Lung microvascular endothelial cell (primary cell): Measurements from ENCODE around the gene CLTB. TPM values are rescaled to one million over a fixed set of nuclear protein-coding genes. Genes with fewer than 3 reads are reported as not detected.
"Not testable (repeated sequence)": the region's sequence is repeated elsewhere in the genome, so short reads cannot be mapped to it uniquely, and the experiment has no call there.

Experiments used
- DNase-seq, 2 donors: peaks; one replicate each; pipeline versions ENCODE4 v3.0.0 to v3.0.0-alpha.2; 2010; ENCODE audit warnings: low read depth in 2 of 2
- total RNA-seq: library from RNA; depleted of rRNA; stranded (reverse); fragments of >200 nt; gene quantifications from 2 replicates; pipeline ENCODE4 v1.2.1, GENCODE V29; 2014

CLTB gene
- total RNA-seq, 1 donor from 2014 or later: 171 TPM

DNA sequence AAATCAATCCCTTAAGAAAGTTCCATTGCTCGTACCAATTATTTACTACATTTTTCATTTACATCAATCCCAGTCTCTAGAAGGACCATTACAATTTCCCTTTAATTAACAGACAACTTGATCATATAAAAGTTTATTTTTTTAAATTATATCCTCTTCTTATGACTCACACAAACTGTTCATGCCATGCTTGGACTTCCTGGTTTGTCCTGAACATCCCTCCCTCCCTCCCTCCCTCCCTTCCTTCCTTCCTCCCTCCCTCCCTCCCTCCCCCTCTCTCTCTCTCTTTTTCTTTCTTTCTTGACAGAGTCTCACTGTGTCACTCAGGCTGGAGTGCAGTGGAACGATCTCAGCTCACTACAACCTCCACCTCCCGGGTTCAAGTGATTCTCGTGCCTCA, 11.6 kb upstream of the CLTB start:
- DNase-seq: peak; percentile 51 to 57

DNA sequence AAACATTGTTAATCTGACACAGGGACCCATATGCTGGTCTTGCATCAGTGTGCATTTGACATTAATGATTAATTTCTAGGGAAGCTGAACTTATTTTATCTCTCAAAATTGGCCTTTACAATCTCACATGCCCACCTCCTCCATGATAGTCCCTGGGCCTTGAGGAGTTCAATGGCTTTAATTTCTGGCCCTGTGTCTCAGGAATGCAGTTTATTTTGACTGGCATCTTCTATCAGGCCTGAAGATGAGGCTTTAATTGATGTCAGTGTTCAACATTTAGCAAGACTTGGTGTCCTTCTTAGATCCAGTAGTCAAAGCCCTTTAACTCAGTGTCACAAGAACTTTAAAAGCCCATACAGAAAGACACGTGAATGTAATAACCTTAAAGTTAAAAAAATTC, 10.5 kb upstream of the CLTB start:
- no peak for DNase-seq

DNA sequence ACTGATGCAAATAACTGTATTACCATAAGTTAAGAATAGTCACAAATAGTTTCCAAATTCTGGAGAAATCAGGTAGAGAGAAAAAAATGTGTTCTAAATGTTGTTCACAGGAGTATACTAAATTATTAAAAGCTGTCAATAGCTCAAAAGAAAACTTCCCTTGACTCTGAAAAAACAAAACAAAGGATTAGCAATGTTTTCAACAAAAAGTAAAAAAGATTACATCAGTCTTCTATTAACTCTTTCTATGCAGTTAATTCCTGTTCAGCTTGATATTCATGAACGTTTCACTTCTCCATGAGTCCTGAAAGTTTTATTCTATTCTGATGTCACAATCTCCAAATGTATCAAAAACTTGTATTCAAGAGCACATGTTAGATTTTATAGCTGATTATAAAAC, 9.5 kb upstream of the CLTB start:
- no peak for DNase-seq

DNA sequence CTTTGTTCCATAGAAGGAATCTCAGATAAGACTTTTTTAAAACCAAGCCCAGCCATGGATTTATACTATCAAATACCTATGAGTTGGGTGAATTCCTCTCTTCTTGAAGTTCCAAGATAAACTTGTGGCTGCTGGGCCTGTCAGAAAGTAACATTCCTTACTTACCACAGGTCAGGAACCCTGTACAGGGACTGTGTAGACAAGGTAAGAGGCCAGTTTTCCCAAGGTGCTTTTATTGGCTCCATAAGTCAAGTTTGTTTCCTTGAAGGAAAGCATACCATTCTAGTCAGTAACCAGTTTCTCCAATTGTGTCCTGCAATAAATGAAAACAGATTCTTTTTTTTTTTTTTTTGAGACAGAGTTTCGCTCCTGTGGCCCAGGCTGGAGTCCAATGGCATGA, 8.8 kb upstream of the CLTB start:
- DNase-seq: no peak

DNA sequence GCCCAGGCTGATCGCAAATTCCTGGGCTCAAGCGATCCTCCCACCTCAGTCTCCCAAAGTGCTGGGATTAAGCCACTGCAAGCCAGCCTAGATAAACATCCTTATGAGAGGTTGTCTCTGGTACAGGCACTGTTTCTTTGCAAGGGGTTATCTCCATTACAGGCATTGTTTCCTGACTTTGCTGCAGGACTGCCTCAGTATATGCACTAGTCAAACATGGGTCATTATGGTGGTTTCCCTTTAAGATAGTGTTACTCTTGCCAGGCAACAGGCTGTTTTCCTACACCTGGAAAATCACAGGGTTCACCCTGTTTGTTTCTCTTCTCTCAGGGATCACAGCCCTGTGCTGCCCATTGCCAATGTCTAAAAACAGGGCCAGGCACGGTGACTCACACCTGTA, 7.8 kb upstream of the CLTB start:
- DNase-seq: peak in 1 of 2 donors; percentile 74

DNA sequence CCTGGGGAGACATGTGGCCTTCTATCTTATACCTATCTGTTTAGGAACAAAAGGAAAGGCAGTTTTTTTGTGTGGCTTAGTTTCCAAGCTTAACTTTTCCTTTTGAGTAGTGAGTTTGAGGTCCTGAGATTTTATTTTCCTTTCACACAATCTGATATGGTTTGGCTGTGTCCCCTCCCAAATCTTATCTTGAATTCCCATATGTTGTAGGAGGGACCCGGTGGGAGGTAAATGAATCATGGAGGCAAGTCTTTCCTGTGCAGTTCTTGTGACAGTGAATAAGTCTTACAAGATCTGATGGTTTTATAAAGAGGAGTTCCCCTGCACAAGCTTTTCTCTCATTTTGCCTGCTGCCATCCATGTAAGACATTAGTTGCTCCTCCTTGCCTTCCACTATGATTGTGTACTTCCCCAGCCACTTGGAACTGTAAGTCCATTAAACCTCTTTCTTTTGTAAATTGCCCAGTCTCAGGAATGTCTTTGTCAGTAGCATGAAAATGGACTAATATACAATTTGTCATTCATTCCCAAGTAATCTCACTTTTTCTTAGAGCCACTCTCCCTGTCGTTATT, 4.7 kb upstream of the CLTB start:
- DNase-seq: no peak

DNA sequence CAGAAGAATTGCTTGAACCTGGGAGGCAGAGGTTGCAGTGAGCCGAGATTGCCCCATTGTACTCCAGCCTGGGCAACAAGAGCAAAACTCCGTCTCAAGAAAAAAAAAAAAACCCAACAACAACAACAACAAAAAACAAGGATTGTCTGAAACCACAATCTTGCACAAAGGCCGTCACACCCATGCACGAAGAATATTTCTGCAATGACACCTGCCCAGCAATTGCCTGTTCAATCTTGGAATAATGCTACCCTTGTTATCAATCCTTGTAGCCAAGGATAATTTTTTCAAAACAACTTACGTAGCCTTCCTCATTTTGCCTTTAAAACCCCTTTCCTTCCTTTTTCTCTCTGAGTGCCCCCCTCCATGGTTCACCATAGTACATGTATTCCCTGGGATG, 3.7 kb upstream of the CLTB start:
- no peak for DNase-seq

DNA sequence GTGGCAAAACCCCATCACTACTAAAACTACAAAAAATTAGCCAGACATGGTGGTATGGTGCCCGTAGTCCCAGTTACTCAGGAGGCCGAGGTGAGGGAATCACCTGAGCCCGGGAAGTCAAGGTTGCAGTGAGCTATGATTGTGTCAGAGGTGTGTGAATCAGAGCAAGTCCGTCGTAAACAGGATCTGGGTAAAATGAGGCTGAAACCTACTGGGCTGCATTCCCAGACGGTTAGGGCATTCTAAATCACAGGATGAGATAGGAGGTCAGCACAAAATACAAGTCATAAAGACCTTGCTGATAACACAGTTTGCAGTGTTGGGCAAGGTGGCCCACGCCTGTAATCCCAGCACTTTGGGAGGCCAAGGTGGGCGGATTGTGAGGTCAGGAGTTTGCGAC, 1.9 kb upstream of the CLTB start:
- peak; percentile 50 to 69 for DNase-seq

DNA sequence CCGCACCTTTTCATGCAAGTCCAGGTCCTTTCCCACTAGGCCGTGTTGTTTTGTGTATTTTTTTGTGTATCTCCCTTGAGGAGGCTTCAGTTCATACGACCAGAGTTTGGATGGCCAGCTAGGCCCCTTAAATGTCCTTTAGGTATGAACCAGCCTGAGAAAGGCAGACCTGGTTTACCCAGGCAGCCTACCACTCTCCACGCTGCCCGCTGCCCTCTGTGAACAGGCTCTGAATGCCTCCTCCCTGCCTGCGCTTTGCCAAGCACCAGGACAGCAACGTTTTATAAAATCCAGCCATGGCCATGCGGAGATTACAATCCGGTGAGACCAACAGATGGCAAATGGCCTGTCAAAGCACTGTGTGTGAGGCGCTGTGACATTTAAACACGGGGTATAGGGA, 626 bp upstream of the CLTB start:
- no peak for DNase-seq

DNA sequence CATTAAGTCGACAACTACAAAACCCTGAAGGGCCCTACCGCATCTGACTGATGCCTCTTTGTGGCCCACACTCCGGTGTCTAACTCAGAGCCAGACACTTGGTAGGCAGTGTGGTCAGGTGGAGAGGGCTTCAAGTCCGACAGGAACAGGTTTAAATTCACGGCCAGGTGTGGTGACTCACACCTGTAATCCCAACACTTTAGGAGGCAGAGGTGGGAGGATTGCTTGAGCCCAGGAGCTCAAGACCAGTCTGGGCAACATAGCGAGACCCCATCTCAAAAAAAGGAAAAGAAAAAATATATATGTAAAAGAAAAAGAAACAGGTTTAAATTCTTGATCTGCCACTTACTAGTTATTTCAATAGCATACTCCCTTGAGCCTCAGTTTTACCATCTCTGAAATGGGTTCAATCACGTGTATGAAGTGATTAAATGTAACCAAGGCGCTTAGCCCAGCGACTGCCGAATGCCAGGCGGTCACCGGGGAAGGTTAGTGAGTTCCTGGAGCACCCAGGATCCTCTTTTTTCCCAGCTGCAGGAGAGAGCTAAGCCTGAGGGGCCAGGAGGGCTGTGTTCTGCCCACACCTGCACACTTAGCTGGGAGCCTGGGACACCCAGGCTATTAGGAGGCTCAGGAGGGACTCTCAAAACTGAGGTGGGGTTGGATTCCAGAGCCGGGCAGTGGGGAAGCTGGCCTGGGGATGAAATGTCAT, 943 bp downstream of the CLTB start:
- no peak for DNase-seq

DNA sequence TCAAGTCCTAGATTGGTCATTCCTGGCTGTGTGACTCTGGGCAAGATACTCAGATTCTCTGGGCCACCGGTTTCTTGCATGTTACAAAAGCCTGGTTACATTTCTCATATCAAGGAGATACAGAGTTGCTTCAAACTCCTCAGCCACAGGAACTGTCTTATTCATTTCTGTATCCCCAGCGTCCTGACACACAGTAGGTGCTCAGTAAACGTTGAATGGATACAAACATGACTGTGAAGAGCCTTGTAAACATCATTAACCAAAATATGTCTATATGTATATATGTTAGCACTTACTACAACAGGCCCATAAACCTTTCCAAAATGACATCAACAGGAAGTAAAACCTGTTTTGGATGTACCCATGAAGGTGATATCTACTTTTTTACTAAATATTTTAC, 1.6 kb downstream of the CLTB start:
- no peak for DNase-seq

DNA sequence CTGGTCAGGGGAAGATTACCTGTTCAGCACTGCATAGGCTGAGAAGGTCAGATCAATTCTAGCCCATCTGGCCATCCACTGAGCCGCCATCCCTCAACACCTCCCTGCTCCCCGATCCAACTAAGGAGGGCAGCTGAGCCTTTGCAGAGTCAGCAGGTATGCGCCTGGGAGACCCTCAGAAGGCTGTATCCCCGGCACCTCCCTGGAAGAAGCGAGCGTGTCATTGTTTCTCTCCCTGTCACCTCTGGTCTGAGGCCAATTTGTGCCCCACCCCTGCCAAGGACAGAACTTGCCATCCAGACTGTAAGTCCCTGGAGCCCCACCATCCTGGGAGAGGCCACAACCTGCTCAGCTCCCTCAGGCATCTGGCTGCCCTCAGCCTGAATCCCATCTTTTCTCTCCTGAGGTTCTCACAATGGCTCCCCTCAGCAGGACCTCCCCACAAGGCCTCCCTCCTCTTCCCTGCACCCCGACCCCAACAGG, 2.6 kb downstream of the CLTB start:
- DNase-seq: no peak

DNA sequence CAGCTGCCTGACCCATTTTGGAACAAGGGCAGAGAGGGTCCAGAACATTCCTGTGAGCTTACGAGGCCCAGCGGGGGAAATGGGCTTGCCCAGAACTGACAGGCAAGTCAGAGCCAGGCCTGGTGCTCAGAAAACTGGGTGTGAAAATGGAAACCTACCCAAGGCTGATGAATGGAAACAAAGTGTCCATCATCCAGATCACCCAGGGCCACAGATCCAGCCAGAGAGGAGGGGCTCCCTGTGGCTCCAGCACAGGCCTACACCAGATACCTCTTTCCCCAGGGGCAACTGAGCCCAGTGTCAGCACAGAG, 3.1 kb downstream of the CLTB start:
- peak; percentile 21 to 33 for DNase-seq

DNA sequence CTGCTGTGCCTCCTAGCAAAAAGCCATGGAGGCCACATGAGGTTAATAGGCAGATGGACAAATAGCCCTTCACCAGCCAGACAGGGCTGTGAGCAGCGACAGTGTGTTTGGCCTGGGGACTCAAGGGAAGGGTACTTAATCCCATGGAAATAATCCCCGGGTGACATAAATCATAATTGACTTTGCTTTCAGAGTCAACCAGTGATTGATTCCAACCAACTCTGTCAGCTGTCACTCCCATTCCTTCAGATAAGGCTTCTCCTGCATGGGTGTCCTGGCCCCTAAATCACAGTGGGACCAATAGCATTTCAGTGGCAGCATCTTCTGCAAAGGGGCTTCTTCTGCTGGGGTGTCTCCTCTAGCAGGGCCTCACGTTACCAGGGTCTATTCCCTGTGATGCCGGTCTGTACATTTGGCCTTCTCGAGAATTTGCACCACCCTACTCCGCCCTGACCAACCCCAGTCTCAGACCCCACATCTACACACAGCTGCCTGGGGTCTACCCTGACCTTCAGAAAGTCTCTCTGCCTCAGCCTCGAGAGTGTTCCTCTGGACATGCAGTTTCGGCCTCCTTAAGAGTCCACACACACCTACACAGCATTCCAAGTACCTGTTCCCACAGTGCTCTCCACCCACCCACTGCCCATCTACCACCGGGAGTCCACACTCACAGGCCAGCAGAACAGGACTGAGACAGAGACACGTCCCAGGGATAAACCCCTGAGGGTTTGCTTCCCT, 3.7 kb downstream of the CLTB start:
- no peak for DNase-seq

DNA sequence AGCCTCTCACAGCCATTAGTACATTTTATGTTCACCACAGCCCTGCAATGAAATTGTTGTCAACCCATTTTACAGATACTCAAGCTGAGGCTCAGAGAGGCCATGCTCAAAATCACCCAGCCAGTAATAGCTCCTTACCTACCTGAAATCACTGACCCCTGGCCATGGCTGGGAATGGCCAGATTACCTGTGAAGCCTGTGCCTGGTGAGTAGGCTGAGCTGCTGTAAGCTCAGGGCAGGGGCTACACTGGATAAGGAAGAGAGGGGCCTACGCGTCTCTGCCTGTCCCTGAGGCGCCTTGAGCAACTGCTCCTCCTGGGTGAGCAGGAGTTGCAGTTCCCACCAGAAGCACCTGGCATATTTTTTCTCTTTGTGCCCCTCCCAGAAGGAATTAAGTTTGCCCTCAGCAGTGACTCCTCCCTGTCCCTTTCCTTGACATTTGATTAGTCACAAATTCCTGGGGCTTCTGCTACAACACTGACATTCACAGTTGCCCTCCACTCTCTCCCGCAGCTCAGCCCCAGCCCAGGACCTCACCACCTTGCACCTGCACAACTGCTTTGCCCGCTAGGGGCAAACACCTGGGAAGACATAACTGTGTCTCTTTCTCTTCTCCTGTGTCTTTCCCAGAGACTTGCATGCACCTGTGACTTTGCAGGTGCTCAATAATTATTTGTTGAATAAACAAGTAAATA, 5.7 kb downstream of the CLTB start:
- DNase-seq: no peak

DNA sequence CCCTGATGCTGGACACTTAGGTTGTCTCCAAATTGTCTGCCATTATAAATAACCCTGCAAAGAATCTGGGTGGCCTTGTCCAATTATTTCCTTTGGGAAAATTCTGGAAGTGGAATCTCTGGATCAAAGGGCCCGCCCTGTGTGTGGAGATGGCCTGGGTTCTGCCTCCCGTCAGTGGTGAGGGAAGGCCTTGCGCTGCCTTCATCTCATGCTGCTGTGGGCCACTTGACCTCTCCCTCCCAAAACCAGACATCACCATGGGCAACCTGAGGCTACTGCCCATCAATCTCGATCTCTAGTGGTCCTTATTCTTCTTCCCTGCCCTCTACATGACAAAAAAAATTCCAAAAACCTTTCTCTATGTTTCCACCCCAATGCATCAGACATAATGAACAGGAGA, 6.6 kb downstream of the CLTB start:
- DNase-seq: no peak

DNA sequence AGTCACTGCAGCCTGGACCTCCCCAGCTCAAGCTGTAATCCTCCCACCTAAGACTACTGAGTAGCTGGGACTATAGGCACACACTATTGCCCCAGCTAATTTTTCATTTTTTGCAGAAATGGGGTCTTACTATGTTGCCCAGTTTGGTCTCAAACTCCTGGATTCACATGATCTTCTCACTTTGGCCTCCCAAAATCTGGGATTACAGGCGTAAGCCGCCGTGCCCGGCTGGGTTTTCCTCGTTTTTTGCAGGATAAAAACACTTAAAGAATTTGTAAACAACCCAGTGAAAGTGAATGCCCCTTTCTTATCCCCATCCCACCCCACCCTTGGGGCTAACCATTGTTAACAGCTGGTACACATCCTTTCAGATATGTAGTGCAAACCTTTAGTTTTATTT, 7.7 kb downstream of the CLTB start:
- no peak for DNase-seq

DNA sequence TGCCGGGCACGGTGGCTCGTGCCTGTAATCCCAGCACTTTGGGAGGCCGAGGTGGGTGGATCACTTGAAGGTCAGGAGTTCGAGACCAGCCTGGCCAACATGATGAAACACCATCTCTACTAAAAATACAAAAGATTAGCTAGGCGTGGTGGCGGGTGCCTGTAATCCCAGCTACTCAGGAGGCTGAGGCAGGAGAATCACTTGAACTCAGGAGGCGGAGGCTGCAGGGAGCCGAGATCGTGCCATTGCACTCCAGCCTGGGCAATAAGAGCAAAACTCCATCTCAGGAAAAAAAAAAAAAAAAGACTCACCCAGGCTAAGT, 8.1 kb downstream of the CLTB start:
- not testable (repeated sequence) for DNase-seq

DNA sequence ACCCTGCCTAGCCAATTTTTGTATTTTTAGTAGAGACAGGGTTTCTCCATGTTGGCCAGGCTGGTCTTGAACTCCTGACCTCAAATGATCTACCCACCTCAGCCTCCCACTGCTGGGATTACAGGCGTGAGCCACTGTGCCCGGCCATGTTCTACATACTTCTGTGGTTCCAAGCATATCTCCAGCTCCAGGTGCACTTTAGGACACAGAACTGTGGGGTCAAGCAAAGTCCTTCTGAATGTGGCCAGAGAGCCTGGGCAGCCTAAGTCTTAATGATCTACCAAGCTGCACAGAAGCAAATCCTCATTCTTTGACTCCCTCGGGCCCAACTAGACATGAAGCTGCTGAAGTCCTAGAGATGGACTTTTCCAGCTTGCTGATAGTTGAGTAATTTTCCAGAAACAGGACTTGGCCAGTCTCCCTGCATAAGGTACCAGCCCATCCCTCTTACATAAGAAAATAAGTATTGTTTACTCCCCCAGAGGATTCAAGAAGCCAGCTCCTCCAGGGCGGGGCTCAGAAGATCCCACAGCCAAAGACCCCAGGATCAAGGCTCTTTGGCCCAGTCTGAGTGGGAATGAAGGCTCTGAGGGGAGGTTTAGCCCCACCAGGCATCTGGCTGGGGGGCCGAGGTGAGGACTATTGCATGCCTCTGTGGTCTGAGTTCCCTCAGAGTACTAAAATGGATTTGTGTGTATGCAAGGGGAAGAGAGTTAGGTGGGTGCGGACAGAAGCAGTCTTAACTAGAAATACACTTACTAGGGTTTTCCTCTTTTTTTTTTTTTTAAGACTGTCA, 8.7 kb downstream of the CLTB start:
- DNase-seq: no peak

DNA sequence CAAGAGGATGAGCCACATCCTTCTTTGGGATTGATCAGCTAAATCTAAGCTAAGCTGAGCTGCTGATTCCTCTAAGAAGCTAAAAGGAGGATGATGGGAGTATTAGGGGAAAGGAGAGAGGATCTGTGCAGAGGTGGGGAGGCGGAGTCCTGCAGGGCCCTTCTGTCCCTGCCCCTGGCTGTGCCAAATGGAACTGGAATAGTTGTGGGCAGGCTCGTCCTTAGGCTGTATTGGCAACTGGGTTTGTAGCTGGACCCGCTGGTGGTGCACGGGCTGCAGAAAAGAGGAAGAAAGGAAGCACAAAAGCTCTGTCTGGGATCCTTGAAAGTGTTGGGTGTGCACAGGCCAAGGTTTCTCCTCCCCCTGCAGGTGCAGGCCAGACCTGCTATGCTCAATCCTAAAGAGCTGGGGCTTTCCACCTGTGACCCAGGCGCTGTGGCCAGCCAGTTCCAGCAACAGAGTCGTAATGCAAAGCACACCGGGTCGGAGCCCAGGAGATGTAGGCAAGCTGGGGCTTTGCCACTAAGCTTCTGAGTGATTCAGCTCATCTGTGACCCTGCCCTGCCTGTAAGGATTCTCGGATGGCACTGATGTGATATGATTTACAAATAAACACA, 9.8 kb downstream of the CLTB start:
- no peak for DNase-seq

DNA sequence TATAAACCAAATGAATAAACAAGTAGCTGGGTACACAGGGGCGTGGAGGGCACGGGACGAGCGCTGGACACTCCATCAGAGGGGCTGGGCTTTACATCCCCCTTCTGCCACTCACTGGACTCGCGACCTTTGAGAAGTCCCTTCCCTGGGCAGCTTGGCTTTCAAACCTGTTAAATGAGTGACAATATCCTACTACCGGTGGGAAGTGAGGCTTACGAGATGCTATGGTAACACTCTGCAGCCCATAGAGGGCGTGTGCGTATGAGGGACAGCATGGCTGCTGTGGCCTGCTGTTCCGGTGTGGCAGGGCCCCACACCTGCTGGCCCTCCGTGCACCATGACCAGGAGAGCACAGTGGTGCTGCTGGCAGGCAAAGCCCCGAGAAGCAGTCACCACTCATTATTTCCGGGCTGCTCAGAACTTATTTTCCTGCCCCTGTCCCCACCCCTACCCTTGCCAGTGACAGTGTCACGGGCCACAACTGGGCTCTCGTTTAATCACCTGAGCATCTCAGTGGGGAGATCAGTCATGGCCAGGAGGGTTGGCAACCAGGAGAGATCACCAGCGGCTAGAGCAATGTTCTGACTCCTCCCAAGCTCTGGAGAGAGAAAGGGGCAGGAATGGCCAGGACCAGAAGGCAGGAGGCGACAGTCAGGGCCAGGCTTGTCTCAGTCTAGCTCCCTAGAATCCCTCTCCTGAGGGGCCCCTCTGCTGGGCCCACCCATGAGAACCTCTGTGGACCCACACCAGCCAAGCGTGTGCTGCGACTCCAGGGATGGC, 10.5 kb downstream of the CLTB start:
- DNase-seq: no peak
